GM19452 (cell line): ENCODE measurements around the gene HNRNPA2B1.
"Not testable (repeated sequence)": the region's sequence is repeated elsewhere in the genome, so short reads cannot be mapped to it uniquely, and the experiment has no call there.

Experiments
- ATAC-seq: cut with Tn5 transposase; IDR thresholded peaks from one replicate; pipeline ENCODE4 v1.9.1; 2021; ENCODE audit not compliant: unreplicated experiment

HNRNPA2B1 gene

DNA sequence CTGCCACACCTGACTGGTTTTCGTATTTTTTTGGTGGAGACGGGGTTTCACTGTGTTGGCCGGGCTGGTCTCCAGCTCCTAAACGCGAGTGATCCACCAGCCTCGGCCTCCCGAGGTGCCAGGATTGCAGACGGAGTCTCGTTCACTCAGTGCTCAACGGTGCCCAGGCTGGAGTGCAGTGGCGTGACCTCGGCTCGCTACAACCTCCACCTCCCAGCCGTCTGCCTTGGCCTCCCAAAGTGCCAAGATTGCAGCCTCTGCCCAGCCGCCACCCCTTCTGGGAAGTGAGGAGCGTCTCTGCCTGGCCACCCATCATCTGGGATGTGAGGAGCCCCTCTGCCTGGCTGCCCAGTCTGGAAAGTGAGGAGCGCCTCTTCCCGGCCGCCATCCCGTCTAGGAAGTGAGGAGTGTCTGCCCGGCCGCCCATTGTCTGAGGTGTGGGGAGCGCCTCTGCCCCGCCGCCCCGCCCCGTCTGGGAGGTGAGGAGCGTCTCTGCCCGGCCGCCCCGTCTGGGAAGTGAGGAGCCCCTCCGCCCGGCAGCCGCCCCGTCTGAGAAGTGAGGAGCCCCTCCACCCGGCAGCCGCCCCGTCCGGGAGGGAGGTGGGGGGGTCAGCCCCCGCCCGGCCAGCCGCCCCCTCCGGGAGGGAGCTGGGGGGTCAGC is 52.8 kb downstream of the HNRNPA2B1 start:
- ATAC-seq, result not testable (repeated sequence)

DNA sequence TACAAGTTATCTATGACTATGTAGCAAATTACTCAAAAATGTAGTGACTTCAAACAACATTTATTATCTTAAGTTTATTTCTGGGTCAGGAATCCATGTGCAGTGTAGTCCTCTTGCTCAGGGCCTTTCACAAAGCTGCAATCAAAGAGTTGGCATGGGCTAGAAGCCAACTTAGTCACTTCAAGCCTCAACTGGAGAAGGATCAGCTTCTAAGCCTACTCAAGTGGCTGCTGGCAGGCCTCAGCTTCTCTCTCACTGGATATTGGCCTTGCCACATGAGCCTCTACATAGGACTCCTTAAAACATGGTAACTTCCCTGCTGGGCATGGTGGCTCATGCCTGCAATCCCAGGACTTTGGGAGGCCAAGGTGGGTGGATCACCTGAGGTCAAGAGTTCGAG is 53.5 kb downstream of the HNRNPA2B1 start:
- ATAC-seq, result no peak

DNA sequence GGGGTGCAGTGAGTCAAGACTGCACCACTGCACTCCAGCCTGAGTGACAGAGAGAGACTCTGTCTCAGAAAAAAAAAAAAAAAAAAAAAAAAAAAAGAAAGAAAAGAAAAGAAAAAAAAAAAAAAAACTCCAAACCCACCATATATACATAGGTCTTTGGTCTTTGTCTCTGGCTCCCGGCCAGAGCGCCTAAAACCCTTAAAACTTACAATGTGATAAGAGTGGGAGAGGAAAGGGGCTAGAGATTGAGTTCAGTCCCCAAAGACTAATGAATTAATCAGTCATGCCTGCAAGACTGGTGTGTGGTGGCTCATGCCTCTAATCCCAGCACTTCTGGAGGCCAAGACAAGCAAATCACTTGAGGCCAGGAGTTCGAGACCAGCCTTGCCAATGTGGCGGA is 55.3 kb downstream of the HNRNPA2B1 start:
- ATAC-seq, result no peak

DNA sequence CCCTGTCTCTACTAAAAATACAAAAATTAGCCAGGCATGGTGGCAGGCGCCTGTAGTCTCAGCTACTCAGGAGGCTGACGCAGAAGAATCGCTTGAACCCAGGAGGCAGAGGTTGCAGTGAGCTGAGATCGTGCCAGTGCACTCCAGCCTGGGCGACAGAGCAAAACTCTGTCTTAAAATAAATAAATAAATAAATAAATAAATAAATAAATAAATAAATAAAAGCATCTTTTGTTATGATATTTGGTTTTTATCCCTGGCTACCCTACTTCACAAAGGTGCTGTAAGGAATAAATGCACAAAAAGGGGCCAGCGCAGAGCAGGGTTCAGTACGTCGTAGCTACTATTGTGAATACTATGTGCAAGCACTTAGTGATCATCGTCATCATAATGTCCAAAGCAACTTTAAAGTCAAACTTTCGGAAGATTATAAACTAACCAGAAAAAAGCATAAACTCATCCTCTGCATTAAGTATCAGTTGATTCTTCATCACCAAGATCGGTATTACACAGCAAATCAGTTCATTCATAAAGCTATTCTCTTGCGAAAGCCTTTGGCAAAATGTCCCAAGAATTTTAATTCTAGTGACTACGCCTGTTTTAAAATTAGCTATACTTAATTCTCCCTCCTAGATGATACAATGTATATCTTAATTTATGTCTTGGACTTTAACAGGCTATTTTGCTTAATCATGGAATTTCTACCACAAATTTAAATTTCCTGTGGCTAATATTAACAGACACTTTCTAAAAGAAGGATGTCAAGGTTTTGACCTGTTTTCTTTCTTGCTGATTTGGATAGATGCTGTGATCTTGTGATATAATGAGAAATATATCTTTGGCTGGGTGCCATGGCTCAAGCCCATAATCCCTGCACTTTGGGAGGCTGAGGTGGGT is 56.1 kb downstream of the HNRNPA2B1 start:
- ATAC-seq, result no peak

DNA sequence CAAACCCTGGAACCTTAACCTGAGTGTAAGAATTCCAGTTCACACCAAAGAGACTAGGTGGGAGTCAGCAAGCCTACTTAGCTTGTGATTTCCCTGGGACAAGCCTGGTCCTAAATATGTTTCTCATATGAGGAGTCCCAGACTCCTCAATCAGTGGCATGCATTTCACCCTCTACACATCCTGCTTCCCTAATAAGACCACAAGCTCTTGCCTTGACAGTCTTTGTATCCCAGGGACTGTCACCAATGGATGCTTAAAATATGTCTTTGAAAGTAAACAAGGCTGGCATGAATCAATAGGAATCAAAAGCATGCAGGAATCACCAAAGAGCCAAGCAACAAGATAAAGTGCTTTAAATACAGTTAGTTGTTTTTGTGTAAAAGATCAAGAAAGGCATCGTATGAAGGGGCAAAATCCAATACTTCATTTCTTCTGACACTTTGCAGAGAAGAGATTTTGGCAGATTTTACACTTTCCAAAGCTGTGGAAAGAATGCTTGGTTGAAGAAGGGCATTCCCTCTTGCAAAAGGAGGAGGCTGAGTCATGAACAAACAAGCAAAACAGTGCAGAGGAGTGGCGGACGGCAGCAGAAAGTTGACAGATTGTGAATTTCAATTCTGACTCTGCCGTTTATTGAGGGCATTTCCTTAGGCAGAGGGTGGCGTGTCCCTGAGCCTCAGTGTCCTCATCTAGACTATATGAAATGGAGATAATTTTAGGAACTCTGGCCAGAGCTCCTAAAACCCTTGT is 57.1 kb downstream of the HNRNPA2B1 start:
- ATAC-seq, result no peak

DNA sequence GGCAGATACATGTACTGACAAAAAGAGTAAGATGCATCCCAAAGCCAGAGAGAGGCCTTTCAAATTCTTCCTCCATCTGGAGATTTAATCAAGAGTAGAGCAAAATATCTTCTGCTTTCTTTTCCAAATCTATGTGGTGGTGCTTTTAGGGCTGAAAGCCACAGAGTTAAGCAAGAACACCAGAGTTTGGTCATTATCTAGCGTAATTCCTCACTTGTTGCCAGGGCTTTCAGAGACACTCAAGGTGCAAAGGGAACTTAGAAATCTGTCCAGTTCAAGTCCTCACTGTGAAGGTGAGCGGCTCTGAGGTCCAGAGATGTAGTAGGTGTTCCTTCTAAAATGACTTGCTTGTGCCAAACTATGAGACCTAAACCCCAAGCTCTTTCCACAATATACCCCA is 59.5 kb downstream of the HNRNPA2B1 start:
- no peak for ATAC-seq

DNA sequence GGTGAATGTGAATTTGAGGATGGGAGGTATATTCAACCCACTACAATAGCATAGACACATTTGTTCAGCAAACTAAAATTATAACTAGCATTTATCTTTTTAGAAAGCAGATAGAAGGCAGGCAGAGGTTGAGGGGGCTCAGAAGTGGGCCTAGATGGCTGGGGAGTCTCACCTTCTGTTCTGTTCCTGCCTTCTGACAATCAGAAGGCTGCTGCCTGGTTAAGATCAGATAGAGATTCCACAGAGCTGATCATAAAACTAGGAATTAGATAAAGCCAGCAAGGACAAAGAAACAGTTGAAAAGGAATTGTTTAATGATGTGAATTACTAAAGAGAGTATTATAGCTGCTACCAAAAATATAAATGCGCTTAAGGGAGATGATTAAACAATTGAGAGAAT is 60.2 kb downstream of the HNRNPA2B1 start:
- ATAC-seq, result no peak
